Activated naive CD8-positive, alpha-beta T cell treated with anti-CD3 and anti-CD28 coated beads, Interleukin-2, amount 10 ng/mL, durations not matched to agents 7 days and 5 days (primary cell): ENCODE measurements around the gene LARGE1. TPM values are rescaled to one million over a fixed set of nuclear protein-coding genes. Genes with fewer than 3 reads are reported as not detected.

ENCODE experiments used
- ATAC-seq: fragments of 150-1000 bp; cut with Tn5 transposase; one replicate; pipeline ENCODE4 v1.10.0; 2021; ENCODE audit warnings: low read depth, moderate library complexity
- POLR2A ChIA-PET: fragments of 350-600 bp; sonication (Branson Sonifier 250); formaldehyde crosslinking; loops from one replicate; lab custom pipeline; 2021; ENCODE audit warnings: antibody characterized with exemption; lab: Charles Lee
- DNase-seq: peaks from one replicate; pipeline ENCODE4 v3.0.0; 2021
- H3K27ac Mint-ChIP-seq: one replicate; pipeline ENCODE4 v1.8.0; 2022; ENCODE audit warnings: mild to moderate bottlenecking, mixed read lengths
- H3K27me3 Mint-ChIP-seq: one replicate; pipeline ENCODE4 v1.8.0; 2022; ENCODE audit warnings: mild to moderate bottlenecking, moderate library complexity, mixed read lengths
- H3K36me3 Mint-ChIP-seq: one replicate; pipeline ENCODE4 v1.8.0; 2021; ENCODE audit warnings: mild to moderate bottlenecking, mixed read lengths
- H3K4me1 Mint-ChIP-seq: one replicate; pipeline ENCODE4 v1.8.0; 2021; ENCODE audit warnings: mixed read lengths
- H3K4me3 Mint-ChIP-seq: one replicate; pipeline ENCODE4 v1.8.0; 2022; ENCODE audit warnings: mild to moderate bottlenecking, moderate library complexity, mixed read lengths
- H3K9me3 Mint-ChIP-seq: one replicate; pipeline ENCODE4 v1.8.0; 2021; ENCODE audit warnings: mixed read lengths
- total RNA-seq, 2 experiments: library from RNA; stranded (reverse); gene quantifications; one replicate each; pipeline ENCODE4 v1.2.3, GENCODE V29; 2021

The LARGE1 gene
- total RNA-seq = under 1 TPM; 0.68 to 0.75 TPM

GRCh38 chr22:33920197-33920540, at the start of gene LARGE1:
Gene LARGE1 (minus strand): TSS chr22:33920476.
- no peaks in the 10 kb centered on the region for H3K9me3 Mint-ChIP-seq
- no peak for ATAC-seq
- POLR2A ChIA-PET = no interaction called here
- no peak within 1 kb of the TSS for H3K27ac Mint-ChIP-seq
- peaks cover 15% of the 10 kb centered on the region for H3K4me1 Mint-ChIP-seq
- H3K36me3 Mint-ChIP-seq = no peaks in the 10 kb centered on the region
- DNase-seq = peak; percentile 33
- peak within 1 kb of the TSS; percentile 72 for H3K4me3 Mint-ChIP-seq
- H3K27me3 Mint-ChIP-seq = peaks cover 50% of the 10 kb centered on the region

DNA sequence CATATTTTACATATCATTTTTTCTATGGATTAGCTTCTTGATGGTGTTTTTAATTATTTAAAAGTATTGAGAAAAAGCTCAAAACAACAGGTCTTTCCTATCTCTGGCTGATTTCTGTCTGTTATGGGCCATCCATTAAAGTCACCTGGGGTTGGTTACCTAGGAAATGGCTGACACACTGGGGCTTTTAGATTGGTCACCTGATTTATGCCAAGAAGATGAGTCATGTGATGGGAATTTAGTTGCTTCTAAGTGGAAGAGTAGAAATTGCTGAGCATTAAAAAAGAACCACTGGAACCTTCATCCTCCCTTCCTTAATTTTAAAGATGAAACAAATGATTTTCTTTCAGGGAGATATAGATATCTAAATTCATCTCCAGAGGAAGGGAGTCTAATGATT, 48.8 kb upstream of the LARGE1 start:
- Mint-ChIP-seq H3K36me3 (no peaks in the 10 kb centered on the region), H3K4me3 (no peak overlapping the region), H3K9me3 (no peaks in the 10 kb centered on the region), H3K27me3 (no peaks in the 10 kb centered on the region), H3K4me1 (no peaks in the 10 kb centered on the region), H3K27ac (no peak overlapping the region)
- POLR2A ChIA-PET = no interaction called here
- no peak for ATAC-seq
- no peak for DNase-seq

DNA sequence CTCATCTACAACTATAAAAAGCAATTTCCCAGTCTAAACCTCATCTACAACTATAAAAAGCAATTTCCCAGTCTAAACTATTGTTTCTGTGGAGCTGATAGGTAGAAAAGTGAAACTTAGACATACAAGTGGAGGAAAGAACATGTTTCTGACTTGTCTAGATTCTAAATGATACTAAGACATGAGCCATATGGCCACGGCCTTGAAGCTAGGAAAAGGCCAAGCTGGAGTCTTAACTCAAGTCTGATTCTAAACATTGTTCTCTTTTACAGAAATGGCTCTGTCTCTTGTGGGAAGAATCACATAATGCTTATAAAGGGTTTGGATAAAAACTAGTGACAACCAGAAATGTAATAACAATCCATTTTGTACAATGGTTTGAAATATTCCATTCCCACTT, 43.8 kb upstream of the LARGE1 start:
- Mint-ChIP-seq H3K27me3 (no peaks in the 10 kb centered on the region), H3K4me1 (no peaks in the 10 kb centered on the region), H3K27ac (no peak overlapping the region), H3K9me3 (peaks cover 2% of the 10 kb centered on the region), H3K4me3 (no peak overlapping the region), H3K36me3 (no peaks in the 10 kb centered on the region)
- DNase-seq (no peak), ATAC-seq (no peak)
- POLR2A ChIA-PET = no interaction called here

GRCh38 chr22:33962409-33962808, 42.1 kb upstream of the LARGE1 start:
- H3K4me1 Mint-ChIP-seq = no peaks in the 10 kb centered on the region
- no peak for ATAC-seq
- H3K27ac Mint-ChIP-seq = no peak overlapping the region
- POLR2A ChIA-PET = no interaction called here
- peaks cover 2% of the 10 kb centered on the region for H3K9me3 Mint-ChIP-seq
- H3K27me3 Mint-ChIP-seq = no peaks in the 10 kb centered on the region
- DNase-seq = no peak
- no peaks in the 10 kb centered on the region for H3K36me3 Mint-ChIP-seq
- no peak overlapping the region for H3K4me3 Mint-ChIP-seq

- H3K4me1 Mint-ChIP-seq = no peaks in the 10 kb centered on the region
- no peak overlapping the region for H3K27ac Mint-ChIP-seq
- H3K27me3 Mint-ChIP-seq = no peaks in the 10 kb centered on the region
- H3K9me3 Mint-ChIP-seq = peaks cover 2% of the 10 kb centered on the region
- POLR2A ChIA-PET = no interaction called here
- no peak for DNase-seq
- no peak overlapping the region for H3K4me3 Mint-ChIP-seq
- no peak for ATAC-seq
- no peaks in the 10 kb centered on the region for H3K36me3 Mint-ChIP-seq
Observed at GRCh38 chr22:33958741-33959140, 38.5 kb upstream of the LARGE1 start.

- H3K4me3 Mint-ChIP-seq = no peak overlapping the region
- no peak overlapping the region for H3K27ac Mint-ChIP-seq
- POLR2A ChIA-PET = no interaction called here
- ATAC-seq (no peak), DNase-seq (no peak)
- no peaks in the 10 kb centered on the region for H3K4me1 Mint-ChIP-seq
- H3K9me3 Mint-ChIP-seq = no peaks in the 10 kb centered on the region
- H3K27me3 Mint-ChIP-seq = no peaks in the 10 kb centered on the region
- no peaks in the 10 kb centered on the region for H3K36me3 Mint-ChIP-seq
Observed at GRCh38 chr22:33957086-33957485, 36.8 kb upstream of the LARGE1 start.

DNA sequence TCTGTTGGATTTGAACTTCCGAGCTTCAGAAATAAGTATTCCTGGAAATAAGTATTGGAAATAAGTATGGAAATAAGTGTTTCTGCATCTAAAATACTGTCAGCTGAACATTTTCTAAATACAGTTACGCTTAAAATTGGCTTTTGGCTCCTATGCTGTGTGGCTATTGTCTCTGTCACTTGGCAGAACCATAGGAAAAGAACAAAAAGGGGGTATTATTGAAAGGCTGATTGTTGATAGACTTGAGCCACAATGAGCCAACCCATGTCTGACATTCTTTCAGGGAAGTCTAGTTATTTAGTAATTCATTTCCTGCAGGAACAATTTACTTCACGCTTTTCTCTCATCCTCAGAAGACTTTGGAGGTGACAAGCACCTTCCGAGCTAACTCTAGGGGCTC, 32.5 kb upstream of the LARGE1 start:
- Mint-ChIP-seq H3K27me3 (no peaks in the 10 kb centered on the region), H3K4me1 (no peaks in the 10 kb centered on the region), H3K36me3 (no peaks in the 10 kb centered on the region), H3K4me3 (no peak overlapping the region), H3K9me3 (peaks cover 1% of the 10 kb centered on the region), H3K27ac (no peak overlapping the region)
- POLR2A ChIA-PET = no interaction called here
- ATAC-seq (no peak), DNase-seq (no peak)

DNA sequence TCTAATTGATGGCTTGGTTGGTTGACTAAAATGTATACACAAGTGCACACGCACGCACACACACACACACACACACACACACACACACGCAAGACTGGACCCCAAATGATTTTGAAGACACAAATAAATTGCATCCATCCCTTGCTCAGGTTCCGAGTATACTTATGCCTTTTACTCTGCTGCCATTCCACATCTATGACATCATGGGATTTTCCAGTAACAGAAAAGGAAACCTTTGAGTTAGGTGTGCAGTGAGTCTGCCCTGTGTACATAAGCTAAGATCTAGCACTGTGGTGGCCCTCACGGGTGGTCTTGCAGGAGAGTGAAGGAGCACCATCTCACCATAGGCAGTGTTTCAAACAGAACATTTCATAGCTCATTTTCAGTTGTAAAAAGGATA, 20.5 kb upstream of the LARGE1 start:
- DNase-seq = no peak
- Mint-ChIP-seq H3K9me3 (peaks cover 3% of the 10 kb centered on the region), H3K4me3 (no peak overlapping the region), H3K4me1 (no peaks in the 10 kb centered on the region), H3K36me3 (no peaks in the 10 kb centered on the region), H3K27ac (no peak overlapping the region), H3K27me3 (no peaks in the 10 kb centered on the region)
- POLR2A ChIA-PET = no interaction called here
- ATAC-seq = no peak

DNA sequence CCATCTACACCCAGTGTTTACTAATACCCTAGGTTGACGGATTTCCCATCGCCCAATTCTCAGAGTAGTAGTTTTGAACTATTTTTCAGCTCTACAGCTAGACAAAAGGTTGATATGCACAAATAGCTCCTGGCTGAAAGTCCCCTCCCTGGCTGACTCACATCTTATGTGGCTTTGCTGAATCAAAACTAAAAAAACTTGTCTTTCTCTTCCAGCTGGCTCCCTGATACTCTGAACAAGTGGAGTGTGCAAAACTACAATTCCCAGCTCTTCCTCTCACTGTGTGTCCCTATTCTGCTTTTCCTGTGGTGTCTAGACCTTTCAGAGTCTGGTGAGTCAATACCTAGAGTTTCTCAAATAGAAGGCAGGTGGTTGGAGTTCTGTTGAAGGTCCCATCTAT, 12.7 kb upstream of the LARGE1 start:
- Mint-ChIP-seq H3K36me3 (no peaks in the 10 kb centered on the region), H3K9me3 (peaks cover 3% of the 10 kb centered on the region), H3K4me1 (no peaks in the 10 kb centered on the region), H3K27ac (no peak overlapping the region), H3K27me3 (no peaks in the 10 kb centered on the region), H3K4me3 (no peak overlapping the region)
- POLR2A ChIA-PET = no interaction called here
- ATAC-seq = no peak
- no peak for DNase-seq

GRCh38 chr22:33931406-33931805, 11.1 kb upstream of the LARGE1 start:
- DNase-seq (no peak), ATAC-seq (no peak)
- H3K9me3 Mint-ChIP-seq = peaks cover 3% of the 10 kb centered on the region
- H3K4me1 Mint-ChIP-seq = no peaks in the 10 kb centered on the region
- no peak overlapping the region for H3K27ac Mint-ChIP-seq
- no peak overlapping the region for H3K4me3 Mint-ChIP-seq
- POLR2A ChIA-PET = no interaction called here
- H3K27me3 Mint-ChIP-seq = peaks cover 2% of the 10 kb centered on the region
- no peaks in the 10 kb centered on the region for H3K36me3 Mint-ChIP-seq

DNA sequence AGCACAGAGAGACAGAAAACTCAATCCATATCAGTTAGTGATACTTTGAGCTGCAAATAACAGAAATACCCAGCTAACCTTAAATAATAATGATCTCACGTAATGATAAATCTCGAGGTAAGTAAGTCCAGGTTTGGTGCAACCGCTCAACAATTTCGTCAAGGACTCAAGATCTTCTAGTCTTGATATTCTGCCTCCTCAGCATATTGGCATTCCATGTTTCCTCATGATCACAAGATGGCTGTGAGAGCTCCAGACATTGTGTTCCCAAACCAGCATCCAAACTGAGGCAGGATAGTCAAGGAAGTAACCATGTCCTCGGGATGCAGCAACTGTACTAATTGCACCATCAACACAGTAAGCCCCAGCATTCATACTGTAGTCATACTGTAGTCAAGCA, 7.5 kb upstream of the LARGE1 start:
- H3K27ac Mint-ChIP-seq = no peak overlapping the region
- DNase-seq (no peak), ATAC-seq (no peak)
- H3K9me3 Mint-ChIP-seq = no peaks in the 10 kb centered on the region
- H3K27me3 Mint-ChIP-seq = peaks cover 17% of the 10 kb centered on the region
- no peaks in the 10 kb centered on the region for H3K36me3 Mint-ChIP-seq
- no peak overlapping the region for H3K4me3 Mint-ChIP-seq
- POLR2A ChIA-PET = no interaction called here
- H3K4me1 Mint-ChIP-seq = peaks cover 6% of the 10 kb centered on the region

DNA sequence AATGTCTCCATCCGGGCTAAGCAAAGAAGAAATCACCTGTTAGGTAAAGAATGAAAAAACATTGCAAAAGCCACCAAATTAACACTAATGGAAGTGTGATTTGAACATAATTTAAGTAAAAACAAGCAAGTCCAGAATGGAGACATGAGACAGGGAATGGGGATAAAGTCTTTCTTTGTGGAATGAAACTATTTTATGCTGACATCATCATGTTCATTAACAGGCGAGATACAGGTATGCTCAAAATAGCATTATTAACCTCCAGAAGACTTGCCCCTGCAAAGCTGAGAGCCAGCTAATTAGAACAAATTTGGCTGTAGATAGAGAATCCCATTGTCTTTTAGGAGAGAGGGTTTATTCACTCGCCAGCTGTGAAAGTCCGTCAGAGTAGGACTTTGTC, 4.9 kb upstream of the LARGE1 start:
- Mint-ChIP-seq H3K4me3 (no peak overlapping the region), H3K4me1 (peaks cover 13% of the 10 kb centered on the region), H3K9me3 (no peaks in the 10 kb centered on the region), H3K27me3 (peaks cover 28% of the 10 kb centered on the region), H3K36me3 (no peaks in the 10 kb centered on the region), H3K27ac (no peak overlapping the region)
- DNase-seq = no peak
- POLR2A ChIA-PET = no interaction called here
- no peak for ATAC-seq

DNA sequence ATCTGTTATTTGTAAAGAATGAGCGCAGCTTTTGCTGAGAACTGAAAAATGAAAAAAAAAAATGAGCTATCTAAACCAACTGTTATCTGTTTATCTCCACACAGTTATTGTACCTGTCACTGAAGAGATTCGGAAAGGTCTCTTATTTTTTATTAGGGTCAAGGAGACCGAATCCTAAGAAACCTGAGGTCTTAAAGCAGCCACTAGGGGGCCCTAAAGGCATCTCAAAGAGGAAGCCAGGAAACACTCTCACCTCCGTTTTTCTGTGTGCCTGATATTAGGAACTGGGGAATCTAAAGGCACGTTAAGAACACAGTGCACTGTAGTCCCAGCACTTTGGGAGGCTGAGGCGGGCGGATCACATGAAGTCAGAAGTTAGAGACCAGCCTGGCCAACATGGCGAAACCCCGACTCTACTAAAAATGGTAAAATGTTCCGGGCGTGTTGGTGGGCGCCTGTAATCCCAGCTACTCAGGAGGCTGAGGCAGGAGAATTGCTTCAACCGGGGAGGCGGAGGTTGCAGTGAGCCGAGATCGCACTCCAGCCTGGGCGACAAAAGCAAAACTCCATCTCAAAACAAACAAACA, 3.5 kb upstream of the LARGE1 start:
- H3K27ac Mint-ChIP-seq = no peak overlapping the region
- POLR2A ChIA-PET = no interaction called here
- H3K9me3 Mint-ChIP-seq = no peaks in the 10 kb centered on the region
- no peak for ATAC-seq
- DNase-seq = no peak
- H3K4me1 Mint-ChIP-seq = peaks cover 15% of the 10 kb centered on the region
- no peak overlapping the region for H3K4me3 Mint-ChIP-seq
- no peaks in the 10 kb centered on the region for H3K36me3 Mint-ChIP-seq
- peaks cover 37% of the 10 kb centered on the region for H3K27me3 Mint-ChIP-seq

- Mint-ChIP-seq H3K4me3 (peak overlapping the region; percentile 58), H3K27ac (no peak overlapping the region), H3K9me3 (no peaks in the 10 kb centered on the region), H3K4me1 (peaks cover 15% of the 10 kb centered on the region), H3K27me3 (peaks cover 44% of the 10 kb centered on the region), H3K36me3 (no peaks in the 10 kb centered on the region)
- no peak for DNase-seq
- POLR2A ChIA-PET = no interaction called here
- ATAC-seq = no peak
Observed at GRCh38 chr22:33923033-33923432, 2.8 kb upstream of the LARGE1 start.

- Mint-ChIP-seq H3K9me3 (no peaks in the 10 kb centered on the region), H3K27me3 (peaks cover 49% of the 10 kb centered on the region), H3K36me3 (no peaks in the 10 kb centered on the region), H3K27ac (peak overlapping the region; percentile 30), H3K4me3 (peak overlapping the region; percentile 58), H3K4me1 (peaks cover 15% of the 10 kb centered on the region)
- no peak for ATAC-seq
- POLR2A ChIA-PET = no interaction called here
- no peak for DNase-seq
Observed at GRCh38 chr22:33922349-33922681, 2.0 kb upstream of the LARGE1 start.
